ENCODE results near the gene RDM1. TPM values are rescaled to one million over a fixed set of nuclear protein-coding genes. Genes with fewer than 3 reads are reported as not detected.

The RDM1 gene
- total RNA-seq, 1 experiment from 2014 or later: 4.7 TPM

DNA sequence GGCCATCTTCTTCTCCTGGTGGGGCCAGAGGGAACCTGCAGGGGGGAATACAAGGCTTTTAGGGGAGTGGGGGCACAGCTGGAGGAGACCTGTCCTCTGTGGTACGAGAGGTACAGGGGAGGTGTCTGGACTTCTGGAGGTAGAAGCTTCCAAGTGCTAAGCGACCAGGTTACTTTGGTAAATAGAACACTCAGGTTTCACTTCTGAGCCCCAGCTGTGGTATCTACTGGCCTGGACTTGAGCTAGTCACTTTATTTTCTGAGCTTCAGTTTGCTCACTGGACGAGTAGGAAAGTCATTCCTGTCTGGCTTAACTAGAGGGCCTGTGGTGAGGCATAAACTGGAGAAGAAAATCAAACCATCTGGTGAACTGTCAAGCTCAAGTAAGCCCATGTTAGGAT lies 61.8 kb downstream of the RDM1 start, which contains the start of gene HEATR9:
TSS of gene HEATR9 (minus strand) at position 155 of the 400 bp plus-strand sequence. CDS start at position 6, 149 bp downstream.
- H3K4me3 Mint-ChIP-seq: no peak within 1 kb of the TSS
- ChIA-PET POLR2A (no interaction called here), CTCF (interaction anchor here (0.9 kb wide), 1 partner anchor 60 kb away, joined by 3 read pairs; the partner anchor contains the start of gene TAF15)
- H3K27ac Mint-ChIP-seq: no peak within 1 kb of the TSS
- DNase-seq (ENCODE audit: low spot score) (no peak), ATAC-seq (no peak)
- no peaks in the 10 kb centered on the region for H3K36me3 Mint-ChIP-seq
- TF ChIP-seq, protein P1, sequence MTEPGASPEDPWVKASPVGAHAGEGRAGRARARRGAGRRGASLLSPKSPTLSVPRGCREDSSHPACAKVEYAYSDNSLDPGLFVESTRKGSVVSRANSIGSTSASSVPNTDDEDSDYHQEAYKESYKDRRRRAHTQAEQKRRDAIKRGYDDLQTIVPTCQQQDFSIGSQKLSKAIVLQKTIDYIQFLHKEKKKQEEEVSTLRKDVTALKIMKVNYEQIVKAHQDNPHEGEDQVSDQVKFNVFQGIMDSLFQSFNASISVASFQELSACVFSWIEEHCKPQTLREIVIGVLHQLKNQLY (CRISPR knock-in tag; IDR thresholded peaks at IDR 0.05): no peak
- TF ChIP-seq ZNF263 (CRISPR knock-in tag; IDR thresholded peaks at IDR 0.05; ENCODE audit: low read depth) (no peak), PRDM15 (CRISPR knock-in tag; IDR thresholded peaks at IDR 0.05) (no peak), FOXP4 (CRISPR knock-in tag; IDR thresholded peaks at IDR 0.05) (no peak), CBFB (CRISPR knock-in tag; IDR thresholded peaks at IDR 0.05; ENCODE audit: low read depth) (no peak), GTF2I (CRISPR knock-in tag; conservative IDR thresholded peaks at IDR 0.05) (no peak), ZNF281 (CRISPR knock-in tag; IDR thresholded peaks at IDR 0.05) (no peak), NR1H2 (CRISPR knock-in tag; IDR thresholded peaks at IDR 0.05) (no peak), RELA (CRISPR knock-in tag; IDR thresholded peaks at IDR 0.05; ENCODE audit: borderline replicate concordance) (no peak), MAX (CRISPR knock-in tag; IDR thresholded peaks at IDR 0.05) (no peak), JAZF1 (CRISPR knock-in tag; IDR thresholded peaks at IDR 0.05) (no peak), ELF4 (CRISPR knock-in tag; IDR thresholded peaks at IDR 0.05; ENCODE audit: low read depth) (no peak), AR (CRISPR knock-in tag; IDR thresholded peaks at IDR 0.05) (no peak)
- TF ChIP-seq, protein P2, sequence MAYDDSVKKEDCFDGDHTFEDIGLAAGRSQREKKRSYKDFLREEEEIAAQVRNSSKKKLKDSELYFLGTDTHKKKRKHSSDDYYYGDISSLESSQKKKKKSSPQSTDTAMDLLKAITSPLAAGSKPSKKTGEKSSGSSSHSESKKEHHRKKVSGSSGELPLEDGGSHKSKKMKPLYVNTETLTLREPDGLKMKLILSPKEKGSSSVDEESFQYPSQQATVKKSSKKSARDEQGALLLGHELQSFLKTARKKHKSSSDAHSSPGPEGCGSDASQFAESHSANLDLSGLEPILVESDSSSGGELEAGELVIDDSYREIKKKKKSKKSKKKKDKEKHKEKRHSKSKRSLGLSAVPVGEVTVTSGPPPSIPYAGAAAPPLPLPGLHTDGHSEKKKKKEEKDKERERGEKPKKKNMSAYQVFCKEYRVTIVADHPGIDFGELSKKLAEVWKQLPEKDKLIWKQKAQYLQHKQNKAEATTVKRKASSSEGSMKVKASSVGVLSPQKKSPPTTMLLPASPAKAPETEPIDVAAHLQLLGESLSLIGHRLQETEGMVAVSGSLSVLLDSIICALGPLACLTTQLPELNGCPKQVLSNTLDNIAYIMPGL (CRISPR knock-in tag; IDR thresholded peaks at IDR 0.05): no peak
- TF ChIP-seq, protein P3, sequence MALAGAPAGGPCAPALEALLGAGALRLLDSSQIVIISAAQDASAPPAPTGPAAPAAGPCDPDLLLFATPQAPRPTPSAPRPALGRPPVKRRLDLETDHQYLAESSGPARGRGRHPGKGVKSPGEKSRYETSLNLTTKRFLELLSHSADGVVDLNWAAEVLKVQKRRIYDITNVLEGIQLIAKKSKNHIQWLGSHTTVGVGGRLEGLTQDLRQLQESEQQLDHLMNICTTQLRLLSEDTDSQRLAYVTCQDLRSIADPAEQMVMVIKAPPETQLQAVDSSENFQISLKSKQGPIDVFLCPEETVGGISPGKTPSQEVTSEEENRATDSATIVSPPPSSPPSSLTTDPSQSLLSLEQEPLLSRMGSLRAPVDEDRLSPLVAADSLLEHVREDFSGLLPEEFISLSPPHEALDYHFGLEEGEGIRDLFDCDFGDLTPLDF (CRISPR knock-in tag; IDR thresholded peaks at IDR 0.05): no peak
- TF ChIP-seq, protein P4, sequence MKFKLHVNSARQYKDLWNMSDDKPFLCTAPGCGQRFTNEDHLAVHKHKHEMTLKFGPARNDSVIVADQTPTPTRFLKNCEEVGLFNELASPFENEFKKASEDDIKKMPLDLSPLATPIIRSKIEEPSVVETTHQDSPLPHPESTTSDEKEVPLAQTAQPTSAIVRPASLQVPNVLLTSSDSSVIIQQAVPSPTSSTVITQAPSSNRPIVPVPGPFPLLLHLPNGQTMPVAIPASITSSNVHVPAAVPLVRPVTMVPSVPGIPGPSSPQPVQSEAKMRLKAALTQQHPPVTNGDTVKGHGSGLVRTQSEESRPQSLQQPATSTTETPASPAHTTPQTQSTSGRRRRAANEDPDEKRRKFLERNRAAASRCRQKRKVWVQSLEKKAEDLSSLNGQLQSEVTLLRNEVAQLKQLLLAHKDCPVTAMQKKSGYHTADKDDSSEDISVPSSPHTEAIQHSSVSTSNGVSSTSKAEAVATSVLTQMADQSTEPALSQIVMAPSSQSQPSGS (CRISPR knock-in tag; IDR thresholded peaks at IDR 0.05; ENCODE audit: borderline replicate concordance, low read depth): no peak
- H3K4me1 Mint-ChIP-seq: peaks cover 6% of the 10 kb centered on the region
- no peaks in the 10 kb centered on the region for H3K9me3 Mint-ChIP-seq
- no peaks in the 10 kb centered on the region for H3K27me3 Mint-ChIP-seq (ENCODE audit: low read depth)
